Subcutaneous abdominal adipose tissue (tissue), 5 donors: ENCODE measurements around the gene CD151.

ENCODE experiments used
- H3K27ac ChIP-seq: one replicate; pipeline ENCODE4 v1.7.0; 2013; ENCODE audit warnings: low read depth, mild to moderate bottlenecking, inconsistent platforms, low read length, moderate library complexity
- H3K27me3 ChIP-seq, 5 donors: one replicate each; pipeline ENCODE4 v1.7.0; 2013; ENCODE audit warnings: low read length in 5 of 5, inconsistent platforms in 1 of 5; ENCODE audit not compliant: control insufficient read depth in 5 of 5, insufficient read depth in 4 of 5
- H3K36me3 ChIP-seq, 5 donors: one replicate each; pipeline ENCODE4 v1.7.0; 2013; ENCODE audit warnings: low read length in 5 of 5; ENCODE audit not compliant: control insufficient read depth in 5 of 5, insufficient read depth in 5 of 5
- H3K4me1 ChIP-seq, 5 donors: one replicate each; pipeline ENCODE4 v1.7.0; 2013; ENCODE audit warnings: low read length in 5 of 5, mild to moderate bottlenecking in 3 of 5, moderate library complexity in 1 of 5; ENCODE audit not compliant: control insufficient read depth in 5 of 5, insufficient read depth in 5 of 5
- H3K4me3 ChIP-seq, 5 donors: one replicate each; pipeline ENCODE4 v1.7.0; 2013; ENCODE audit warnings: low read length in 5 of 5, low read depth in 1 of 5
- H3K9ac ChIP-seq, 5 donors: one replicate each; pipeline ENCODE4 v1.7.0; 2013; ENCODE audit warnings: low read length in 5 of 5, mild to moderate bottlenecking in 4 of 5, moderate library complexity in 3 of 5
- H3K9me3 ChIP-seq, 5 donors: one replicate each; pipeline ENCODE4 v1.7.0; 2013; ENCODE audit warnings: low read length in 5 of 5; ENCODE audit not compliant: control insufficient read depth in 5 of 5
- donor health status: healthy.
- donor health status: healthy.
- donor health status: healthy.
- donor health status: healthy.
- donor health status: healthy.

CD151 gene

DNA sequence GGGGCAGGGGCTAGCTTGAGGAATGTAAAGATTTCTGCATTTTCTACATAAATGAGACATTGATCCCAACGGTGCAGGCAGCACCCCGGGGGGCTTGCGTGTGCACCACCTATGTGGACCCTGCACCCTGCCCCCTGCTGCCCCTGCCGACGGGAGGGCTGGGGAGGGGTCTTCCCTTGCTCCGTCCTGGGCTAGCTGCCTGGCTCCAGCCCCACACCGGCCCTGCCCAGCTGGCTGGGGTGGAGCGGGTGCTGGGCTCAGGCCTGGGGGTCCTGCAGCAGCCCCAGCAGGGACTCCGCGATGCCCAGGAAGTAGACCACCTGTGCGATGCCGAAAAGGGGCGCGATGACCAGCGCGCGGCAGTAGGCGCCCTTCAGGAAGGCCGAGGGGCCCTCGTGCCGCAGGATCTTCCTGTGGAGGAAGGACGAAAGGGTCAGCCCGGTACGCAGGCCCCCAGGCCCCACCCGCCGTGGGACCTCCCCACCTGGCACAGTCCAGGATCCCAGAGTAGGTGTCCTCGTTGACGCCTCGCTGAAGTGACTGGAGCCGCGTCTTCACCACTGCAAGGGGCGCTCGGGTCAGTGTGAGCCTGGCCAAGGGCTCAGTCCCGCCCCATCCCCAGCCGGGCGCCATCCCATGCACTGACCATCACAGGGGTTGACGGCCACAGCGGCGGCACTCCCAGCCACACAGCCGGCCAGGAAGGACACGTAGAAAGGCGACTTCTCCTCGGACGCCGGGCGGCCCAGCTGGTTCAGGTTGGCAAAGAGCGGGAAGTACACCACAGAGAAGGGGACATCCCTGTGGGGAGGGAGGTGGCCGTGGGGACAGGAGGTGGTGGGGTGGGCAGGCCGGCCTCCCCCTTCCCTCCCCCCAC lies 40.9 kb upstream of the CD151 start:
- H3K27me3 ChIP-seq, result peaks cover 7 to 22% (median 12%) of the 10 kb centered on the region in 5 donors
- H3K4me3 ChIP-seq, result no peak overlapping the region
- no peak overlapping the region for H3K27ac ChIP-seq
- H3K36me3 ChIP-seq, result peaks cover 0 to 14% (median 7%) of the 10 kb centered on the region in 5 donors
- no peaks in the 10 kb centered on the region for H3K9me3 ChIP-seq
- peaks cover under 1 to 38% (median 22%) of the 10 kb centered on the region in 5 donors for H3K4me1 ChIP-seq
- H3K9ac ChIP-seq, result no peak overlapping the region

DNA sequence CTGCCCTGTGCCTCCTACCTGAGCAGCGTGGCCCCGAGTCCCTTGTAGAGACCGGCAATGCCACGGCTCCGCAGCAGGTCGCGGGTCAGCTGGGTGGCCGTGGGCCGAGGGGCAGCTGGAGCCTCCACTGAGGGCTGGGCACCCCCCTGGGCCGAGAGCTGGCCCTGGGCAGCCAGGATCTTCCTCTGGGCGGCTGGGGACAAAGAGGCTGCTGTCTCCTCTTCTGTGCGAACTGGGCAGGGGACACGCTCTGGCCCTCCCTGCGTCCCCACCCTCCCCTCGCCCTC lies 40.3 kb upstream of the CD151 start:
- Histone ChIP-seq H3K27ac (no peak overlapping the region), H3K4me1 (peaks cover 1 to 44% (median 28%) of the 10 kb centered on the region in 5 donors), H3K4me3 (no peak overlapping the region), H3K9me3 (no peaks in the 10 kb centered on the region), H3K36me3 (peaks cover 0 to 14% (median 7%) of the 10 kb centered on the region in 5 donors), H3K9ac (no peak overlapping the region), H3K27me3 (peaks cover 7 to 21% (median 12%) of the 10 kb centered on the region in 5 donors)

DNA sequence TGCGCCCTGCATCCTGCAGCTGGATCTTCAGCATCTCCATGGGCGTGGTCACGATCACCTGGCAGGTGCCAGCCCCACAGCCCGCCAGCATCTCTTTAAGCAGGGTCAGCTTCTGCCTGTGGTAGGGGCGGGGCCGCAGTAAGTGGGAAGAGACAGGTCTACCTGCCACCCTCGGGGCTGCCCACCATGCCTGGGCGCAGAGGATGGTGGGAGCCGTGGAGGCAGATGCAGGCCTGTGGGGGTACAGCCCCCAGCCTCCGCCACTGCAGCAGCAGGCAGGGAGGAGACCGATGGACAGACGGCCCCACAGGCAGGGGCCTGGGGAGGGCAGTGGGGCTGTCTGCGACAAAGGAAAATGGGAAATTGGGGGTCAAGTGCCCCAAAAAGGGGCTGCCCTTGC lies 39.9 kb upstream of the CD151 start:
- Histone ChIP-seq H3K36me3 (peaks cover 0 to 14% (median 7%) of the 10 kb centered on the region in 5 donors), H3K27ac (no peak overlapping the region), H3K9me3 (no peaks in the 10 kb centered on the region), H3K4me1 (peaks cover 1 to 48% (median 32%) of the 10 kb centered on the region in 5 donors), H3K9ac (no peak overlapping the region), H3K27me3 (peaks cover 7 to 20% (median 12%) of the 10 kb centered on the region in 5 donors), H3K4me3 (no peak overlapping the region)

DNA sequence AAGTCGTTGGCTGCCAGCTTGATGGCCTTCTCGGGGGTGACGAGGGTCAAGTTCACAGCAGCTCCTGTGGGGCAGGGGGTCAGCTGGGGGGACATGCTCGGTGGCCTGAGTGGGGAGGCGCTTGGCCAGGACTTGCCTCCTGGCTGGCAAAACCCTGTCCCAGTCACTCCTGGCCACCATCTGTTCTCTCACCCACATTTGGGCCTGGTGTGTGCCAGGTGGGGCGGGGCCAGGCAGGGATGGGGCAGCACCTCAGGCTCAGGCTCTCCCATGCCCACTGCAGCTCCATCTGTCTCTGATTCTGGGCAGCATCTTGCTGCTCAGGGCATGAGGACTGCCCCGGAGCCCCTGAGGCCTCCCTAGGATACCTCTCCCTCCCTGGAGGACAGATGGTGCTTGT lies 39.2 kb upstream of the CD151 start:
- peaks cover 1 to 52% (median 35%) of the 10 kb centered on the region in 5 donors for H3K4me1 ChIP-seq
- peaks cover 0 to 14% (median 7%) of the 10 kb centered on the region in 5 donors for H3K36me3 ChIP-seq
- H3K9ac ChIP-seq, result no peak overlapping the region
- no peak overlapping the region for H3K27ac ChIP-seq
- no peaks in the 10 kb centered on the region for H3K9me3 ChIP-seq
- H3K27me3 ChIP-seq, result peaks cover 7 to 14% (median 9%) of the 10 kb centered on the region in 5 donors
- no peak overlapping the region for H3K4me3 ChIP-seq

DNA sequence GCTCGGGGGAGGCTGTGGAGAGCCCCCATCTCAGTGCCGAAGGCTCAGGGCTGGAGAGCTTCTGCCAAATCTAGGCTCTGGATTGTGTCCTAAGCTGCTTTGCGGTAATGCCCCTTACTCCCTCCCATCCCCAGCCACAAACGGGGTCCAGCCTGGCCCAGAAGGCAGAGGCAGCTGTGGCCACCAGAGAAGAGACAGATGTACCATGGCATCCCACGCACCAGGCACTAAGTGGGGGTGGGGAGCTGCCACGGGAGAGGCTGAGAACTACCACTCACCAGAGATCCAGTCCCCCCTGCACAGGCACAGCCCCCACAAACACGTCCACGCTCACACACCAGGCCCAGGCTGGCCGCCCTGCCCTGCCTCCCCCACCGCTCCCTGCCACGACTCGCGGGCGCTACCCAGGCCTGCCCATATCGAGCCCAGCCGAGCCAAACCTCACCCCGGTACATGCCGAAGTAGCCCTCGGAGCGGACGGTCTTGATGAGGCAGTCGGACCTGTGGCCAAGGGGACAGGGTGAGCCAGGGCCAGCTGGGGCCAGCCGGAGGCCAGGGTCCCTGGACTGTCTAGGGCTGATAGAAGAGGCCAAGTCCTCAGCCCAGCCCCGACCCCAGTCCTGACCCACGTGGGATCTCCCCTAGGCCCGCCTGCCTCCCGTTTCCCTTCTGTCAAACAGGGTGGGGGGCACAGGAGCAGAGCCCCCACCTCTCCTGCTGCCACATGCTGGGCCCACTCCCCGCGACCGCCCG lies 38.6 kb upstream of the CD151 start:
- H3K9ac ChIP-seq, result no peak overlapping the region
- no peak overlapping the region for H3K4me3 ChIP-seq
- peaks cover 0 to 17% (median 7%) of the 10 kb centered on the region in 5 donors for H3K36me3 ChIP-seq
- peaks cover 1 to 53% (median 35%) of the 10 kb centered on the region in 5 donors for H3K4me1 ChIP-seq
- H3K27ac ChIP-seq, result no peak overlapping the region
- no peaks in the 10 kb centered on the region for H3K9me3 ChIP-seq
- H3K27me3 ChIP-seq, result peaks cover 3 to 7% (median 5%) of the 10 kb centered on the region in 5 donors

DNA sequence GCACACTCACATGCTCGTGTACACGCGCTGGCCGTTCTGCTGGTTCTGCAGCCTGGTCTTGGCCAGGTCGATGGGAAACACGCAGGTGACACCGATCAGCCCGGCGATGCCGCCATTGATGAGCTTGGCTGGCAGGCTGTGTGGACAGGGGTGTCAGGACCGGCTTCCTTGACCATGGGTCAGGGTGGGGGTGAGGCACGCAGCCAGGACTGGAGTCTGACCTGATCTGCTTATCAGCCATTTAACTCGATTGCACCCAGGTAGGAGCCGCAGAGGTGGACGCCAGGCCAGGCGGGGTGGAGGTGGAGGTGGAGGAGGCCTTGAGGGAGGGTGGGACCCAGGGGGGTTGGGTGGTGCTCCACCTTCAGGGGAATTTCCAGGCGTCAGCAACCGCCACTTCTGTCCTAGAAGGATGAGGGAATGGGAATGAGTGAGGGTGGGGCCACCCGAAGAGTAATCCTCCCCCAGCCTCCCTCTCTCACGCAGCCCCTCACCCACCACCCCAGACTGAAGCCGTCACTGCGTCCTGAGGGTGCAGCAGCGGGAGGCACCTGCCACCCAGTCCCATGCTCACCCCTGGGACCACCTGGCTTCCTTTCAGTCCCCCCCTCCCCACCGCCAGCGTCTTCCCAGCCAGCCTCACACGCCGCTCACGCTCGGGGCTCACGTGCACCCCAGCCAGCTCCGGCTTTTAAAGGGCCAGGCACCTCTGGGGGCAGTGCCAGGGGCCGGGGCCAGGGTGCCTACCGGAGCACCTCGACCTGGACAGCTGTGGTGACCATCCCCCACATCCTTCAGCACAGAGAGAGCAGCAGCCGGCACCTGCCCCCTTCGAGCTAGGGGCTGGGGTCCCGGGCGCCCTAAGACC lies 37.8 kb upstream of the CD151 start:
- Histone ChIP-seq H3K27me3 (peaks cover 0 to 3% (median 0%) of the 10 kb centered on the region in 5 donors), H3K9ac (peak overlapping the region in 2 of 5 donors; percentile 33 to 86), H3K4me1 (peaks cover 1 to 53% (median 35%) of the 10 kb centered on the region in 5 donors), H3K36me3 (peaks cover 0 to 25% (median 11%) of the 10 kb centered on the region in 5 donors), H3K9me3 (no peaks in the 10 kb centered on the region), H3K4me3 (peak overlapping the region in 4 of 5 donors; percentile 24 to 77 (median 69)), H3K27ac (peak overlapping the region; percentile 41)

DNA sequence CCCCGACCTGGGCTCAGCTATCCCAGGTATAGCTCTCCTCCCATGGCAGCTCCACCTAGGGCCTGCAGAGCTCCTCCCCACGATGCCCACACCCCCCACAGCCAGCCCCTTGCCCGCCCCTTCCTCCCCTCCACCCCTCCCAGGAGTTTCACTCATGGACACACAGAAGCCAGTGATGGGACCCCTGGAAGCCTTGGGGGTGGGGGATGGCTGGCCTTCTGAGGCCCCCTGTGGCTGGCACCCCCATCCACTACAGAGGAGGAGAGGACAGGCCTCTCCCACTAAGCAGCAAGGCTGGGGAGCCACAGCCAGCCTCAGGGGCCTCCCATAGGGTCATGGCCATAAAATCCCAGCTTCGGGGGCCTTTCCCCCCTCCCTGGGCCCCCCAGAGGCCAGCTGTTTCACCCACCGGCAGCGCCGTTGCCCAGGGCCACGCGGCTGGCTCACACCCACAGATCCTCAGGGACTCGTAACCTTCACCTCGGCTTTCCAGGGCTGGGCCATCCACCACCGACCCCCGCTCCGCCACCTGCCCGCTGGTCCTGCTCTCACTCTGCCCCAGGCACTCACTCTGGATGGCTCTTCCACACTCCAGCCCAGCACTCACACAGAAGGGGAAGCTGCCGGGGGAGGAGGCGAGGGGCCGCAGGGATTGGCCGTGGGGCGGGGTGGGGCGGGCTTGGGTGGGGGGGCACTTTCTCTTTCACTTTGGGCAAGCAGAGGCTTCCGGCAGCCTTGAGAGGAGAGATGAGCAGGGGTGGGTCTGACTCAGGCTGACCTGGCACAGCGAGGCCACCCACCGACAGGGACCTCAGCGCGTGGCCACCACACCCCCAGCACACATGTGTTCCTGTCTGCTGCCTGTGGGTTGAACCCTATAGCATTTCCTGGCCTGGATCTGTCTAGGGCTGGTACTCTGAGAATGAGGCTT lies 36.9 kb upstream of the CD151 start:
- H3K9me3 ChIP-seq, result no peaks in the 10 kb centered on the region
- peaks cover 0 to 33% (median 15%) of the 10 kb centered on the region in 5 donors for H3K36me3 ChIP-seq
- peak overlapping the region; percentile 69 for H3K27ac ChIP-seq
- peak overlapping the region in 4 of 5 donors; percentile 57 to 86 (median 74) for H3K9ac ChIP-seq
- peak overlapping the region; percentile 71 to 80 (median 75) for H3K4me3 ChIP-seq
- H3K4me1 ChIP-seq, result peaks cover 1 to 53% (median 35%) of the 10 kb centered on the region in 5 donors
- no peaks in the 10 kb centered on the region for H3K27me3 ChIP-seq

DNA sequence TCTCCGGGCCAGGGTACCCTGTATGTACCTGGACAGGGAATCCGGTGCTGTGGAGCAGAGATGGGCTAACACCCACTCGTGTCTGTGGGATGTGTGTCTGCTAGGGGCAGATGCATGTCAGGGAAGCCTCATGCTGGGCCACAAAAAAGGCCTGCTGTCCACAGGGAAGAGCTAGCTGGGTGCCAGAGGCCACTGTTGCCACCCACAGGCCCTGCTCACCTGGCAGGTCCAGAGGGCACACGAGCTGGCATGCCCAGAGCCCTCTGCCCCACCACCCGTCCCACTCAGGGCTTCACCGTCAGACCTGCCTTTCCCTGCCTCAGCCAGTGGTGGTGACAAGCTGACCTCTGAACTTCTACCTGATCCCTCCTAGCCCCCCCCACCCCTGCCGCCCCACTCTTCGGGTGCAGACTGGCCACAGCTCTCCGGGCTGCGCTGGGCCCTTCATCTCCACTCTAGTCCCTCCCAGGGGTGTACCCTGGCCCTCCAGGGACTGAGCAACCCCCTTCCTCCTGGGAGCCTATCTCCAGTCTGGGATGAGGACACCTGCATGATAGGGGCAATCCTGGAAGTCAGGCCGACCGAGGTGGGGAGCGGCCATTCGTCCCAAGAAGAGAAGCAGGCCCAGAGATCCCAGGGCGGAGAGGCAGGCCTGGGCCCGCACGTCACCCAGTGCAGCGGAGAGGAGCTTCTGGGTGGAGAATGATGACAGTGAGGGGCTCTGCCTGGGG lies 36.0 kb upstream of the CD151 start:
- H3K9ac ChIP-seq, result peak overlapping the region in 4 of 5 donors; percentile 29 to 78 (median 62)
- peak overlapping the region; percentile 69 for H3K27ac ChIP-seq
- peak overlapping the region; percentile 71 to 80 (median 75) for H3K4me3 ChIP-seq
- peaks cover 1 to 50% (median 35%) of the 10 kb centered on the region in 5 donors for H3K4me1 ChIP-seq
- peaks cover 0 to 36% (median 20%) of the 10 kb centered on the region in 5 donors for H3K36me3 ChIP-seq
- H3K9me3 ChIP-seq, result no peaks in the 10 kb centered on the region
- H3K27me3 ChIP-seq, result no peaks in the 10 kb centered on the region
